H9 (cell line): Measurements from ENCODE around the gene TMEM178B. TPM values are rescaled to one million over a fixed set of nuclear protein-coding genes. Genes with fewer than 3 reads are reported as not detected.

ENCODE experiments used
- DNase-seq: peaks from one replicate; pipeline ENCODE4 v3.0.0-alpha.2; 2017
- H2AFZ ChIP-seq: one replicate; pipeline ENCODE4 v1.6.1; 2013; ENCODE audit warnings: mild to moderate bottlenecking, low read length, control low read depth, moderate library complexity
- H2AK5ac ChIP-seq: 2 replicates; pipeline ENCODE4 v1.6.1; 2013; ENCODE audit warnings: low read length, control low read depth, mixed read lengths; ENCODE audit not compliant: insufficient read length
- H2BK120ac ChIP-seq: one replicate; pipeline ENCODE4 v1.6.1; 2013; ENCODE audit warnings: low read depth, mild to moderate bottlenecking, low read length, control low read depth, inconsistent platforms; ENCODE audit not compliant: poor library complexity, severe bottlenecking
- H2BK12ac ChIP-seq: 2 replicates; pipeline ENCODE4 v1.6.1; 2013; ENCODE audit warnings: low read length, control low read depth, mixed read lengths, low read depth; ENCODE audit not compliant: insufficient read length
- H2BK15ac ChIP-seq: 2 replicates; pipeline ENCODE4 v1.6.1; 2013; ENCODE audit warnings: low read depth, low read length, control low read depth
- H2BK20ac ChIP-seq: one replicate; pipeline ENCODE4 v1.6.1; 2013; ENCODE audit warnings: low read depth, mild to moderate bottlenecking, low read length, control low read depth, inconsistent platforms; ENCODE audit not compliant: poor library complexity, severe bottlenecking
- H2BK5ac ChIP-seq: 2 replicates; pipeline ENCODE4 v1.6.1; 2013; ENCODE audit warnings: low read length, control low read depth, mixed read lengths; ENCODE audit not compliant: insufficient read length
- H3K14ac ChIP-seq: 2 replicates; pipeline ENCODE4 v1.6.1; 2013; ENCODE audit warnings: low read length, control low read depth; ENCODE audit not compliant: insufficient read depth
- H3K18ac ChIP-seq: 2 replicates; pipeline ENCODE4 v1.6.1; 2013; ENCODE audit warnings: low read depth, mild to moderate bottlenecking, mixed read lengths, low read length, control low read depth; ENCODE audit not compliant: insufficient read length
- H3K23ac ChIP-seq: 2 replicates; pipeline ENCODE4 v1.6.1; 2013; ENCODE audit warnings: low read length, control low read depth, mixed read lengths, low read depth; ENCODE audit not compliant: insufficient read length
- H3K23me2 ChIP-seq: 2 replicates; pipeline ENCODE4 v1.6.1; 2013; ENCODE audit warnings: low read depth, mild to moderate bottlenecking, mixed read lengths, low read length, control low read depth; ENCODE audit not compliant: insufficient read length, poor library complexity, severe bottlenecking
- H3K27ac ChIP-seq: 2 replicates; pipeline ENCODE4 v1.5.1; 2013; ENCODE audit warnings: low read length, control low read depth, mixed read lengths, low read depth; ENCODE audit not compliant: insufficient read length
- H3K27me3 ChIP-seq: 2 replicates; pipeline ENCODE4 v1.6.1; 2013; ENCODE audit warnings: low read length, control low read depth, inconsistent platforms; ENCODE audit not compliant: insufficient read depth
- H3K4ac ChIP-seq: 2 replicates; pipeline ENCODE4 v1.6.1; 2013; ENCODE audit warnings: low read depth, mild to moderate bottlenecking, control low read depth, inconsistent platforms, low read length, moderate library complexity
- H3K4me1 ChIP-seq: 2 replicates; pipeline ENCODE4 v1.6.1; 2013; ENCODE audit warnings: low read length, control low read depth, inconsistent platforms; ENCODE audit not compliant: insufficient read depth
- H3K4me2 ChIP-seq: 2 replicates; pipeline ENCODE4 v1.6.1; 2013; ENCODE audit warnings: low read length, control low read depth, mixed read lengths; ENCODE audit not compliant: insufficient read length, insufficient read depth
- H3K56ac ChIP-seq: 2 replicates; pipeline ENCODE4 v1.6.1; 2013; ENCODE audit warnings: low read depth, mild to moderate bottlenecking, mixed read lengths, low read length, control low read depth; ENCODE audit not compliant: insufficient read length
- H3K79me1 ChIP-seq: 2 replicates; pipeline ENCODE4 v1.6.1; 2013; ENCODE audit warnings: low read depth, mild to moderate bottlenecking, moderate library complexity, low read length, control low read depth, inconsistent platforms; ENCODE audit not compliant: insufficient read depth, poor library complexity, severe bottlenecking
- H3K79me2 ChIP-seq: 2 replicates; pipeline ENCODE4 v1.6.1; 2013; ENCODE audit warnings: low read length, control low read depth, inconsistent platforms; ENCODE audit not compliant: insufficient read depth
- H3K9ac ChIP-seq: 2 replicates; pipeline ENCODE4 v1.6.1; 2013; ENCODE audit warnings: low read length, control low read depth, mixed read lengths; ENCODE audit not compliant: insufficient read length; ENCODE audit errors: extremely low read depth
- H3K9me3 ChIP-seq: one replicate; pipeline ENCODE4 v1.6.1; 2013; ENCODE audit warnings: low read depth, low read length, inconsistent platforms; ENCODE audit not compliant: control insufficient read depth
- H3T11ph ChIP-seq: one replicate; pipeline ENCODE4 v1.6.1; 2013; ENCODE audit warnings: mild to moderate bottlenecking, low read length, control low read depth, inconsistent platforms
- H4K20me1 ChIP-seq: one replicate; pipeline ENCODE4 v1.6.1; 2013; ENCODE audit not compliant: control insufficient read depth, insufficient read length, insufficient read depth
- H4K5ac ChIP-seq: 2 replicates; pipeline ENCODE4 v1.6.1; 2013; ENCODE audit warnings: low read depth, mild to moderate bottlenecking, mixed read lengths, low read length, control low read depth; ENCODE audit not compliant: insufficient read length
- H4K8ac ChIP-seq: replicated peaks from 2 replicates; pipeline ENCODE4 v1.6.1; 2013; ENCODE audit warnings: low read length, control low read depth, mixed read lengths, low read depth; ENCODE audit not compliant: insufficient read length
- H4K91ac ChIP-seq: 2 replicates; pipeline ENCODE4 v1.6.1; 2013; ENCODE audit warnings: low read depth, mild to moderate bottlenecking, moderate library complexity, mixed read lengths, low read length, control low read depth; ENCODE audit not compliant: insufficient read length
- H3K27ac Mint-ChIP-seq, 3 experiments: 2 replicates in 2 of 3; 3 replicates in 1 of 3; pipeline ENCODE4 v1.8.0; 2020 to 2021; ENCODE audit warnings: mixed read lengths in 3 of 3, mild to moderate bottlenecking in 1 of 3, moderate library complexity in 1 of 3
- H3K27me3 Mint-ChIP-seq: 2 replicates; pipeline ENCODE4 v1.8.0; 2021; ENCODE audit warnings: low read depth, mild to moderate bottlenecking, moderate library complexity, mixed read lengths
- H3K36me3 Mint-ChIP-seq, 3 experiments: 2 replicates in 2 of 3; 3 replicates in 1 of 3; pipeline ENCODE4 v1.8.0; 2020 to 2021; ENCODE audit warnings: low read depth in 3 of 3, mixed read lengths in 3 of 3; ENCODE audit not compliant: insufficient read depth in 1 of 3
- H3K4me1 Mint-ChIP-seq, 2 experiments: 2 replicates each; pipeline ENCODE4 v1.8.0; 2020; ENCODE audit warnings: mixed read lengths in 2 of 2
- H3K4me3 Mint-ChIP-seq, 2 experiments: 2 replicates in 1 of 2; 3 replicates in 1 of 2; pipeline ENCODE4 v1.8.0; 2020 to 2021; ENCODE audit warnings: mild to moderate bottlenecking in 2 of 2, mixed read lengths in 2 of 2, moderate library complexity in 1 of 2
- H3K9me3 Mint-ChIP-seq, 2 experiments: 2 replicates in 1 of 2; 3 replicates in 1 of 2; pipeline ENCODE4 v1.8.0; 2020; ENCODE audit warnings: mild to moderate bottlenecking in 2 of 2, mixed read lengths in 2 of 2, moderate library complexity in 1 of 2
- WGBS: extraction: QIAGEN DNeasy Blood & Tissue Kit; methylation state at CpG from one replicate; pipeline ENCODE4 v1.1.7; 2013; ENCODE audit warnings: missing lambda C conversion rate, low lambda C conversion rate, mixed read lengths; ENCODE audit not compliant: insufficient read length; ENCODE audit errors: extremely low coverage; 5-methylcytosine and 5-hydroxymethylcytosine counted together
- total RNA-seq: library from RNA; stranded (reverse); gene quantifications from 2 replicates; pipeline ENCODE4 v1.2.1, GENCODE V29; 2021
- TF ChIP-seq, protein P1 (sequence below): fragments of 200-600 bp; sonication (generic); conservative IDR thresholded peaks from 3 replicates; pipeline ENCODE4 v1.8.0; 2021; ENCODE audit warnings: antibody characterized with exemption, mild to moderate bottlenecking

TMEM178B gene
- total RNA-seq, 1 experiment from 2014 or later = 11.3 TPM

DNA sequence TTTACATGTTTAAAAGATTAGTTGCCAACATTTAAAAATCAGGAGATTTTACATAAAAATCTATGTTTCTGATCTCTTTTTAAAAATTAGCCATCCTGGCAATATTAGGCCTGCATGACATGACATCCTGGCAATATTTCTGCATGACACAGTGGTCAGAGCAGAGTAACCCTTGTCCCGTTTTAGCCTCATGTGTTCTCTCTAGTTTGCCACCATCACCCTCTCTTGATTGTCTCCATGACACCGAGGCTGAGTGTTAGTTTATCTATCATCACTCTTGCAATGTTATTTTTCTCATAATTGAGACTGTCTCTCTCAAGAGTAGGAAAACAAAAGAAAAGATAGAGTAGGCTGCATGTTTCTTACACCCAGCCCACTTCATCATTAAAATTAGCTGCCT lies 287.6 kb downstream of the TMEM178B start:
- Histone ChIP-seq H3K4me2 (no peak overlapping the region), H4K5ac (no peak overlapping the region), H2BK15ac (no peak overlapping the region), H2BK20ac (no peak overlapping the region), H3K14ac (no peak overlapping the region), H3K79me1 (no peaks in the 10 kb centered on the region), H4K20me1 (no peaks in the 10 kb centered on the region), H3K18ac (no peak overlapping the region), H3K27ac (no peak overlapping the region), H2AK5ac (no peak overlapping the region), H3K4ac (no peak overlapping the region), H2AFZ (no peak overlapping the region), H3K56ac (no peak overlapping the region), H4K91ac (no peak overlapping the region), H3K79me2 (no peaks in the 10 kb centered on the region), H3K23me2 (no peaks in the 10 kb centered on the region), H4K8ac (no peak overlapping the region), H3K27me3 (no peaks in the 10 kb centered on the region), H3K9ac (no peak overlapping the region), H2BK5ac (no peak overlapping the region), H3K23ac (no peak overlapping the region), H3T11ph (no peak overlapping the region), H3K4me1 (peaks cover 6% of the 10 kb centered on the region; the same call in 1 of the 2 replicates), H3K9me3 (no peaks in the 10 kb centered on the region), H2BK120ac (no peak overlapping the region), H2BK12ac (no peak overlapping the region)
- Mint-ChIP-seq H3K27ac (no peak overlapping the region), H3K9me3 (no peaks in the 10 kb centered on the region), H3K4me3 (no peak overlapping the region), H3K4me1 (peaks cover 26 to 34% of the 10 kb centered on the region in 2 experiments), H3K36me3 (no peaks in the 10 kb centered on the region; a peak in 1 of 7 replicates), H3K27me3 (no peaks in the 10 kb centered on the region)
- no peak for DNase-seq
- TF ChIP-seq, protein P1, sequence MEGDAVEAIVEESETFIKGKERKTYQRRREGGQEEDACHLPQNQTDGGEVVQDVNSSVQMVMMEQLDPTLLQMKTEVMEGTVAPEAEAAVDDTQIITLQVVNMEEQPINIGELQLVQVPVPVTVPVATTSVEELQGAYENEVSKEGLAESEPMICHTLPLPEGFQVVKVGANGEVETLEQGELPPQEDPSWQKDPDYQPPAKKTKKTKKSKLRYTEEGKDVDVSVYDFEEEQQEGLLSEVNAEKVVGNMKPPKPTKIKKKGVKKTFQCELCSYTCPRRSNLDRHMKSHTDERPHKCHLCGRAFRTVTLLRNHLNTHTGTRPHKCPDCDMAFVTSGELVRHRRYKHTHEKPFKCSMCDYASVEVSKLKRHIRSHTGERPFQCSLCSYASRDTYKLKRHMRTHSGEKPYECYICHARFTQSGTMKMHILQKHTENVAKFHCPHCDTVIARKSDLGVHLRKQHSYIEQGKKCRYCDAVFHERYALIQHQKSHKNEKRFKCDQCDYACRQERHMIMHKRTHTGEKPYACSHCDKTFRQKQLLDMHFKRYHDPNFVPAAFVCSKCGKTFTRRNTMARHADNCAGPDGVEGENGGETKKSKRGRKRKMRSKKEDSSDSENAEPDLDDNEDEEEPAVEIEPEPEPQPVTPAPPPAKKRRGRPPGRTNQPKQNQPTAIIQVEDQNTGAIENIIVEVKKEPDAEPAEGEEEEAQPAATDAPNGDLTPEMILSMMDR = no peak
- WGBS = no CpG with 5 or more reads among the region's 2 CpGs
